ENCODE measurements around the gene EOLA1.

GRCh38 chrX:149495573-149496071 is 45.2 kb upstream of the EOLA1 start:
- TF ChIP-seq SUZ12 (IDR thresholded peaks at IDR 0.05) (no peak), L3MBTL2 (conservative IDR thresholded peaks at IDR 0.05) (no peak)

Data from HEK293T (cell line).